ENCODE data around the gene STPG2.

STPG2 gene

DNA sequence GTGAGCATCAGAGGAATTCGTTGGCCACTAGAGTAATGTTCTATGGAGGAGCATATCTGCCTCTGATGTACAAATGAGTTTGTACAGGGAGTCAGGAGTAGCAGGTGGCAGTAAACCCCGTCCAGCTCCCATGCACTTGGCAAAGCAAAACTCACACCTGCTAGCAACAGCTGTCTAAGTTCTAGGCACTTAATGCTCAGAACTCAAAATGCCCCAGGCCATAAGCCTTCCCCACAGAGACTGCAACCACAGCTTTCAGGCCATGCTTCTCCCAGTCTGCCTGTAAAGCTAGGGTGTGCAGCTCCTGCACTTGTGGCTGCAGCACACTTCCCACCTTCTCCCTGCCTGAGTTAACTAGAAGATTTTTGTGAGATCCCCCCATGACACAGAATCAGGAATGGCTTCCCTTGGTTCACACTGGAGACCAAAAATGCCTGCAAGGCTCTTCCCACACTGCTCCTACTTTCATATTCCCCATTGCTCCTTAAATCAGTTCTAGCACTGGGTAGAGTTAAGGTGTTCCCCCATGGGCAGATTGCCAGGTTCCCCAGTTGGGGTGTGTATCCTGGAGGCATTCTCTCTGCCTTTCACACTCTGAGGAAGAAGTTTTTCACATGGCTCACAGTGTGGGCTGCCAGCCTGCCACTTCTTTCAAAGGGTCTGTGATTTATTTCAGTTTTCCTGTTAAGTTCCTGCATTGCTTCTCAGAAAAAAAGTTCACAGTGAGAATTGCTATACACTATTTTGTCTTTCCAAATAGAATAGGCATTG is 189.9 kb downstream of the STPG2 start:
- TF ChIP-seq, protein P1, sequence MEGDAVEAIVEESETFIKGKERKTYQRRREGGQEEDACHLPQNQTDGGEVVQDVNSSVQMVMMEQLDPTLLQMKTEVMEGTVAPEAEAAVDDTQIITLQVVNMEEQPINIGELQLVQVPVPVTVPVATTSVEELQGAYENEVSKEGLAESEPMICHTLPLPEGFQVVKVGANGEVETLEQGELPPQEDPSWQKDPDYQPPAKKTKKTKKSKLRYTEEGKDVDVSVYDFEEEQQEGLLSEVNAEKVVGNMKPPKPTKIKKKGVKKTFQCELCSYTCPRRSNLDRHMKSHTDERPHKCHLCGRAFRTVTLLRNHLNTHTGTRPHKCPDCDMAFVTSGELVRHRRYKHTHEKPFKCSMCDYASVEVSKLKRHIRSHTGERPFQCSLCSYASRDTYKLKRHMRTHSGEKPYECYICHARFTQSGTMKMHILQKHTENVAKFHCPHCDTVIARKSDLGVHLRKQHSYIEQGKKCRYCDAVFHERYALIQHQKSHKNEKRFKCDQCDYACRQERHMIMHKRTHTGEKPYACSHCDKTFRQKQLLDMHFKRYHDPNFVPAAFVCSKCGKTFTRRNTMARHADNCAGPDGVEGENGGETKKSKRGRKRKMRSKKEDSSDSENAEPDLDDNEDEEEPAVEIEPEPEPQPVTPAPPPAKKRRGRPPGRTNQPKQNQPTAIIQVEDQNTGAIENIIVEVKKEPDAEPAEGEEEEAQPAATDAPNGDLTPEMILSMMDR (conservative IDR thresholded peaks at IDR 0.05; ENCODE audit: low read depth, low read length) = no peak
- DNase-seq (ENCODE audit: low read depth) = no peak
- H3K4me3 ChIP-seq (ENCODE audit: low read length) = no peak overlapping the region

DNA sequence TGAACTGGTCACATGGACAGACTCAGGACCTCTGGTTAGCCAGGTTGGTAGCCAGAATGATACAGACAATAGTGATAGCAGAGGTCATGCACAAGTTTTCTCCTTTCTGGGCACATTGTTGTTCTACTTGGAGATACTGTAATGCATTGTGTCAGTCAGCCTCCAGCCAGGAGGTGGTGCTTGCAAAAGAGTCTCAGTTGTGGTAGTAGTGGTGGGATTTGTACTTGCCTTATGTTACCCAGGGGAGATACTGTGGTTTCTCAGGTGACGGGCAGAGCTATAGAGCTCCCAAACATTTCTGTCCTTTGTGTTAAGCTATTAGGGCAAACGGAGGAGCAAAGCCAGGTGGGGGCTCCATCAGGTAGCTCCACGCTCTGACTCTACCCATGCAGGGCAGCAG is 190.5 kb downstream of the STPG2 start:
- no peak for DNase-seq (ENCODE audit: low read depth)
- TF ChIP-seq, protein P1 (conservative IDR thresholded peaks at IDR 0.05; ENCODE audit: low read depth, low read length) = no peak
- H3K4me3 ChIP-seq (ENCODE audit: low read length) = no peak overlapping the region

DNA sequence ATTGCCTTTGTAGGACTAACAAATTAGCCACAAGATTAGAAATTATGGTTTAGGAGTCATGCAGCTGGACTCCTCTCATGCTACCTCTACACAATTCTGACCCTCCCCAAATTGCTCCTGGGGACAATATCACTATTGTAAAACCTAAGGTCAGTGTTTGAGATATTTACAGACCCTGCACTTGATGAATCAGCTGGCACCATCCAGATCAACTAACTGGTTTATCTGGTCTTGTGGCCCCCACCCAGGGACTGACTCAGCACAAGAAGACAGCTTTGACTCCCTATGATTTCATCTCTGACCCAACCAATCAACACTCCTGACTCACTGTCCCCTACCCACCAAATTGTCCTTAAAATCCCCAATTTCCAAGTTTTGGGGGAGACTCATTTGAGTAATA is 192.4 kb downstream of the STPG2 start:
- H3K4me3 ChIP-seq (ENCODE audit: low read length) = no peak overlapping the region
- no peak for DNase-seq (ENCODE audit: low read depth)
- TF ChIP-seq, protein P1 (conservative IDR thresholded peaks at IDR 0.05; ENCODE audit: low read depth, low read length) = no peak

DNA sequence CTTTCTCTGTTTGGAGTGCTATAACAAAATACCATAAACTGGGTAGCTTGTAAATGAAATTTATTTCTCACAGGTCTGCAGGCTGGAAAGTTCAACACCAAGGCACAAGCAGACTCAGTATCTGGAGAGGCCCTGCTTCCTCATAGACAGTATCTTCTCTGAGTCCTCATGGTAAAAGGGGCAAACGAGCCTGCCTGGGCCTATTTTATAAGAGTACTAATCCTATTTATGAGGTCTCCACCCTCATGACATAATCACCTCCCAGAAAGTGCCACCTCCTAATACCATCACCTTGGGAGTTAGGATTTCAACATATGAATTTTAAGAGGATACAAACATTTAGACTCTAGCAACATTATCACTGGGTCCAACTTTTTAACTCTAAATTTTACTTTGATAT is 200.3 kb downstream of the STPG2 start:
- TF ChIP-seq, protein P1 (conservative IDR thresholded peaks at IDR 0.05; ENCODE audit: low read depth, low read length) = no peak
- H3K4me3 ChIP-seq (ENCODE audit: low read length) = no peak overlapping the region
- no peak for DNase-seq (ENCODE audit: low read depth)

DNA sequence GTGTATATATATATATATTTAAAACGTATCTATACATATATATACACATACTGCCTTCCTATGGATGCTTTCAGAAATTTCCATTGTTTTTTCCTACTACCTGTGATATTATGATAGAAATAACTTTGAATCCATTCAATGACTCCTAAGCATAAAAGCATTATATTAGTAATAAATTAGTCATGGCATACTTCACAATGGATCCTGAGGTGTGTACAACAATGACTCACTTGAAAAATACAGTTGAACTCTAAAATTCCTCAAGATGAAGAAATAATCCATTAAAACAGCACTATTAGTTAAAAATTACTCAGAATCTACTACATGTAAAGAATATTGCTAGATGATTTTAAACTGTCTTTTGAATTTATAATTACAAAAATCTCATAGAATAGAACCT is 201.1 kb downstream of the STPG2 start:
- TF ChIP-seq, protein P1 (conservative IDR thresholded peaks at IDR 0.05; ENCODE audit: low read depth, low read length) = no peak
- no peak for DNase-seq (ENCODE audit: low read depth)
- no peak overlapping the region for H3K4me3 ChIP-seq (ENCODE audit: low read length)

DNA sequence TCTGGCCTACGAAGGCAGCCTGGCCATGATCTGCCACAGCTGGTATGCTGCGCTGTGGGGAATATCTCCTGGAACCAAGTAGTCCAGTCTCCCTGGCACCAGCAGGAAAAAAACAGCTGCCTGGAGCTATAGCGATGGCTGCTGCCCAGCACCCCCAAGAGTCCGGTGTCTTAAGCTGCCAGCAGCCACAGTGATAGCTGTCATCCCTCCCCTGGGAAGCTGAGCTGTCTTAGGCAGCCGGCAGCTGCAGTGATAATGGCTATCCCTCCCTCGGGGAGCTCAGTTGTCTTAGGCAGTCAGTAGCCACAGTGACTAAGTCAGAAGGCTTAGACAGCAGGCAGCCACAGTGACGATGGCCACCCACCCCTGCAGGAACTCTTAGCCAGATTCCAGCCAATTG is 205.1 kb downstream of the STPG2 start:
- no peak for DNase-seq (ENCODE audit: low read depth)
- H3K4me3 ChIP-seq (ENCODE audit: low read length) = no peak overlapping the region
- TF ChIP-seq, protein P1 (conservative IDR thresholded peaks at IDR 0.05; ENCODE audit: low read depth, low read length) = no peak

DNA sequence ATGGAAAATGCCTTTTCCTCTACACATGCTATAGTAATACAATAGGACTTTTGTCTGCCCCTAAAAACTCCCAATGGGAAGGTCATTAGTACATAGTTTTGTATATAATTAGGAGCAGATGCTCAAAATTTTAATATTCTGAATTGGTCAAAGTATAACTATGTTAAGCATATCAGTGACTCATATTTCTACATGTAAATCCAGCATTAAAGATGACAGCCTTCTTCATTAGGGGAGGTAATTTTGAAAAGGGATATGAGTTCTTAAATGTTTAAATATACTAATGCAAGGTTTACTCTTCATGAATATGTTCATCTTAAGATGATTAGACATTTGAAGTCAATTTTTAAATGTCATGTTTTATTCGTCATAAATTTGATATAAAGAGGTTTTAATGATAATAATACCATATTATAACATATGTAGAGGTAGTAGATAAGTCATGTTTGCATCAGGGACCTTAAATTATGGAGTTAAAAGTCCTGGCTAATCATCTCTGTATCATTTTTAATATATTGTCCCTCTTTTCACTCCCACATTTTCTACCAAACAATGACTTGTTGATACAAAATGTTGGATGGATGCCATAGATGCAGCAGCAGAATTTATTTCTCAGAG is 218.8 kb downstream of the STPG2 start:
- DNase-seq (ENCODE audit: low read depth) = no peak
- H3K4me3 ChIP-seq (ENCODE audit: low read length) = no peak overlapping the region
- TF ChIP-seq, protein P1 (conservative IDR thresholded peaks at IDR 0.05; ENCODE audit: low read depth, low read length) = no peak
